ENCODE measurements around the gene NMNAT2.
"Not testable (repeated sequence)": the region's sequence is repeated elsewhere in the genome, so short reads cannot be mapped to it uniquely, and the experiment has no call there.

NMNAT2 gene

DNA sequence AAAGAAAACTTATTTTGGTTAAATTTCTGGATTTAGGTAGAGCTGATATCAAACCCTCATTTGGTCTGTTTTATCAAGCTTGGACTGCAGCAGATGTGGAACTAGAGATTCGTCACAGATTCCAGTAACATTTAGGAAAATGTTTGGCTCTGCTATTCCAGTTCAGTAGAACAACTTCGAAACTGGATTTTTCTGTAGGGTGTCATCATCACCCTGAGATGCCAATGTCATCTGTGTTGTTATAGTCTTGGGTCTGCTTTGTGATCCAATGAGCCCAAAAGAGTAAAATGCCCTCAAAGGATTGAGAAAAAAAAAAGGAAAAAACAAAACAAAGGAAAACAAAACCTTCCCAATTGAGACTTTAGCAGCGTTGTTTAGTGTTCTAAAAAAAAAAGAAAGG, 176.7 kb downstream of the NMNAT2 start:
- TF ChIP-seq, protein P1, sequence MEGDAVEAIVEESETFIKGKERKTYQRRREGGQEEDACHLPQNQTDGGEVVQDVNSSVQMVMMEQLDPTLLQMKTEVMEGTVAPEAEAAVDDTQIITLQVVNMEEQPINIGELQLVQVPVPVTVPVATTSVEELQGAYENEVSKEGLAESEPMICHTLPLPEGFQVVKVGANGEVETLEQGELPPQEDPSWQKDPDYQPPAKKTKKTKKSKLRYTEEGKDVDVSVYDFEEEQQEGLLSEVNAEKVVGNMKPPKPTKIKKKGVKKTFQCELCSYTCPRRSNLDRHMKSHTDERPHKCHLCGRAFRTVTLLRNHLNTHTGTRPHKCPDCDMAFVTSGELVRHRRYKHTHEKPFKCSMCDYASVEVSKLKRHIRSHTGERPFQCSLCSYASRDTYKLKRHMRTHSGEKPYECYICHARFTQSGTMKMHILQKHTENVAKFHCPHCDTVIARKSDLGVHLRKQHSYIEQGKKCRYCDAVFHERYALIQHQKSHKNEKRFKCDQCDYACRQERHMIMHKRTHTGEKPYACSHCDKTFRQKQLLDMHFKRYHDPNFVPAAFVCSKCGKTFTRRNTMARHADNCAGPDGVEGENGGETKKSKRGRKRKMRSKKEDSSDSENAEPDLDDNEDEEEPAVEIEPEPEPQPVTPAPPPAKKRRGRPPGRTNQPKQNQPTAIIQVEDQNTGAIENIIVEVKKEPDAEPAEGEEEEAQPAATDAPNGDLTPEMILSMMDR (IDR thresholded peaks at IDR 0.05; ENCODE audit: borderline replicate concordance, insufficient read depth, low read depth, low read length): no peak
- H3K4me3 ChIP-seq (ENCODE audit: low read depth, low read length): no peak overlapping the region

DNA sequence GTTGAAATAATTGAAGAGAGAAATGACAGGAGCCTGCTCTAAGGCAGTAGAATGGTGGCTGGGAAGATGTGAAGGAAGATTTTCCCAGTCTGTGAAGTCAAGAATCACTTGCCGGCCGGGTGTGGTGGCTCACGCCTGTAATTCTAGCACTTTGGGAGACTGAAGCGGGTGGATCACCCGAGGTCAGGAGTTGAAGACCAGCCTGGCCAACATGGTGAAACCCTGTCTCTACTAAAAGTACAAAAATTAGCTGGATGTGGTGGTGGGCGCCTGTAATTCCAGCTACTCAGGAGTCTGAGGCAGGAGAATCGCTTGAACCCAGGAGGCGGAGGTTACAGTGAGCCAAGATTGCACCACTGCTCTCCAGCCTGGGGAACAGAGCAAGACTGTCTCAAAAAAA, 177.3 kb downstream of the NMNAT2 start:
- H3K4me3 ChIP-seq (ENCODE audit: low read depth, low read length): not testable (repeated sequence)

DNA sequence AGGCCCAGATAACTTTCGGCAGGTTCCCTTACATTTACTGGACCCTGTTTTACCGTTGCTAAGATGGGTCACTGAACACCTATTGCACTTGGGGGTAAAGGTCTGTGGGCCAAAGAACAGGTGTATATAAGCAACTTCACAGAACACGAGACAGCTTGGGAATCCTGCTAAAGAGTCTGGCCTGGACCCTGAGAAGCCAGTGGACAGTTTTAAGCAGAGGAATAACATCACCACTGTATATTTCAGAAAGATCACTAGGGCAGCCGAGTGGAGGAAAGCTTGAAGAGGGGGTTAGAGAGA, 177.7 kb downstream of the NMNAT2 start:
- no peak overlapping the region for H3K4me3 ChIP-seq (ENCODE audit: low read depth, low read length)
- TF ChIP-seq, protein P1 (IDR thresholded peaks at IDR 0.05; ENCODE audit: borderline replicate concordance, insufficient read depth, low read depth, low read length): no peak

DNA sequence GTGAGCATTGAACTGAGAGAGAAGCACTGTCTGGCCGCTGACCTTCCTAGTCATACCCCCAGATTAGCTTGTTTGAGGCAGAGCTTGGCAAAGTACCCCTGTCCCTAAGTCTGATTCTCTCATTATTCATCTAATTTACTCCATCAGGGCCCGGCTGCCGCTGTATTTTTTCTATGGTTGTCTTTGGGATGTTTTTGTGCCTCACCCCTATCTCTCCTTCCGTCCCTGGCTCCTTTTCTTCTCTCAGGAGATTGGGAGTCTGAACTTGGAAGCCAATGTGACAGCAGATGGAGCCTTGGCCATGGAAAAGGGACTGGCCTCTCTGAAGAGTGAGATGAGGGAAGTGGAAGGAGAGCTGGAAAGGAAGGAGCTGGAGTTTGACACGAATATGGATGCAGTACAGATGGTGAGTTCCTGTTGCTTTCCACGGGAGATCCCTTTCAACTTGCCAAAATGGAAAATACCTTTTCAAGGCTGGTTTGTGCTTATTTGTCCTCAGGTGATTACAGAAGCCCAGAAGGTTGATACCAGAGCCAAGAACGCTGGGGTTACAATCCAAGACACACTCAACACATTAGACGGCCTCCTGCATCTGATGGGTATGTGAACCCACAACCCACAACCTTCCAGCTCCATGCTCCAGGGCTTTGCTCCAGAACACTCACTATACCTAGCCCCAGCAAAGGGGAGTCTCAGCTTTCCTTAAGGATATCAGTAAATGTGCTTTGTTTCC, 178.2 kb downstream of the NMNAT2 start:
- no peak overlapping the region for H3K4me3 ChIP-seq (ENCODE audit: low read depth, low read length)
- TF ChIP-seq, protein P1 (IDR thresholded peaks at IDR 0.05; ENCODE audit: borderline replicate concordance, insufficient read depth, low read depth, low read length): no peak

DNA sequence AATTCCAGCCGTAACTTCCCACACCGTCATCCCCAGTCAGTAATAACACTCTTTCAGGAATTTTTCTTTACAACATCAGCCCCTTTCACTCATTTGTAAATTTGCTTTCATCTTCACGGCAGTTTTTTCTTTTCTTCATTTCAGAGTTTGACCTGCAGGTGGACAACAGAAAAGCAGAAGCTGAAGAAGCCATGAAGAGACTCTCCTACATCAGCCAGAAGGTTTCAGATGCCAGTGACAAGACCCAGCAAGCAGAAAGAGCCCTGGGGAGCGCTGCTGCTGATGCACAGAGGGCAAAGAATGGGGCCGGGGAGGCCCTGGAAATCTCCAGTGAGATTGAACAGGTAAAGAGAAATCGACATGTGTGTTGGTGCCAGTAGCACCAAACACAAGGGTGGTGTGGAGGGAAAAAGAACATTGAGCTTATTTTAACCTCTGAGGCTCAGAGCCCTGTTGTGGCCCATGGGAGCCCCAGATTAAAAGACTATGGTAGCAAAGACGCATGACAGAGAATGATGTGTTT, 178.9 kb downstream of the NMNAT2 start:
- TF ChIP-seq, protein P1 (IDR thresholded peaks at IDR 0.05; ENCODE audit: borderline replicate concordance, insufficient read depth, low read depth, low read length): no peak
- no peak overlapping the region for H3K4me3 ChIP-seq (ENCODE audit: low read depth, low read length)

DNA sequence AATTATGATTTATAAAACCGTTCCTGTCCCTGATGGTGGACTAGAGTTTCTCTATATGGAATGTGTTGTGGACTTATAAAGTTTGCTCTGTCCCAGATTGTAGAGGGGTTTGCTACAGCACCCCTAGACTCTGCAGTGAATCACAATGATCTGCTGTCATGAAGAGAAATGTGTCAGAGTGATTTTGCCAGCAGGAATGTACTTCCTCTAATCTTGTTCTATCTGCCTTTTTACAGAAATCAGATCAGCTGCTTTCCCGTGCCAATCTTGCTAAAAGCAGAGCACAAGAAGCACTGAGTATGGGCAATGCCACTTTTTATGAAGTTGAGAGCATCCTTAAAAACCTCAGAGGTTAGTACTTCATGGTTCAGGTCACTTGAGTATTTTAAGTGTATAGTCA, 180.1 kb downstream of the NMNAT2 start:
- no peak overlapping the region for H3K4me3 ChIP-seq (ENCODE audit: low read depth, low read length)
- TF ChIP-seq, protein P1 (IDR thresholded peaks at IDR 0.05; ENCODE audit: borderline replicate concordance, insufficient read depth, low read depth, low read length): no peak

DNA sequence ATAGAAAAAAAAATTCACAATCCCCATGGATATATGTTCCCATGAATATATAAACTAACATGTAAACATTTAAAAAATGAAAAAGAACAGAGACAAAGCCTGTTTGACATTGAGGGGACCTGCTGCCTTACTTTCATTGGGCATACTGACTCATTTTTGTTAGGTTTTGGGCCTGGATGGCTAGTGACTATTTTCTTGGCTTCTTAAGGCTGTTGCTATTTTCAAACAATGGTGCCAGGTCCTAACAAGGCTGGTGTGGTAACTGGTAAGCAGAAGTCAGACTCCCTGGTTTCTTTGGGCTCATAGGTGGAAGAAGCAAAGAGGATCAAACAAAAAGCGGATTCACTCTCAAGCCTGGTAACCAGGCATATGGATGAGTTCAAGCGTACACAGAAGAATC, 181.1 kb downstream of the NMNAT2 start:
- H3K4me3 ChIP-seq (ENCODE audit: low read depth, low read length): no peak overlapping the region

More for the DNA sequence above, 181.1 kb downstream of the NMNAT2 start:
- TF ChIP-seq, protein P1 (IDR thresholded peaks at IDR 0.05; ENCODE audit: borderline replicate concordance, insufficient read depth, low read depth, low read length): no peak

Data from GM12875 (cell line).